GM21447 (cell line): Measurements from ENCODE around the gene PARP16.
"Not testable (repeated sequence)": the region's sequence is repeated elsewhere in the genome, so short reads cannot be mapped to it uniquely, and the experiment has no call there.

ENCODE experiments used
- ATAC-seq: cut with Tn5 transposase; IDR thresholded peaks from one replicate; pipeline ENCODE4 v1.9.1; 2021; ENCODE audit not compliant: unreplicated experiment

The PARP16 gene

DNA sequence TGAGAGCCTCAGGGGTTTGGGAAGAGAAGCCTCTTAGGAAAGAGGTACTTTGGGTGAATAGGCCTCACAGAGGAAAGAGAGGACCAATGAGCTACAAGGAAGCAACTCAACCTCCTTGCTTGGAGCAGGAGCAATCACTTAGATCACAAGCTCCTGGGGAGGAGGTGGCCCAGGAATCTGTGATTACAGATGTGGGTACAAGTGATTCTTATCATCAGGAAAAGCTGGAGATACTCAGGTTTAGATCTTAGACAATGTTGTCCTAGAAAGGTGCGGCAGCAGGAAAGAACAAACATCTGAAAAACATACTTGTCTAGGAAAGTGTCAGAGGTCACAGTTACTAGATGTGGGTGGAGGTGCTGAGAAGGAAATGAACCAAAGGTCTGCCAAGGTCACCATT is 8.2 kb downstream of the PARP16 start:
- ATAC-seq: no peak

DNA sequence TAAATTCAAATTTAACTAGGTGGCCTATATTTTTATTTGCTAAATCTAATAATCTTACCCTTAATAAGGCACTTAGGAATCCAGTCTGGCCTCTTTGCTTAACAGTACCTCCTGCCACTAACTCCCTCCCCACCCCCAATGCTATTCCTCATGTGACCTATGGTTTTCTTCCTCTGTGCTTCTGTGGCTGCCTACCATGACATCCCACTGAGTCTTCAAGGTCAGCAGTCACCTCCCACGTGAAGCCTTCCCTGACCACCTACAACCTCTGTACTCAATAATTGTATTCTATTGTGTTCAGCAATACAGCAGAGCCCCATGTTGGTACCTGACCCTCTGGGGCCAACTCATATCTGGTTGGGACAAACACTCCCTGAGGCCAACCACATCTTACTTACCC is 9.7 kb downstream of the PARP16 start:
- ATAC-seq: no peak

DNA sequence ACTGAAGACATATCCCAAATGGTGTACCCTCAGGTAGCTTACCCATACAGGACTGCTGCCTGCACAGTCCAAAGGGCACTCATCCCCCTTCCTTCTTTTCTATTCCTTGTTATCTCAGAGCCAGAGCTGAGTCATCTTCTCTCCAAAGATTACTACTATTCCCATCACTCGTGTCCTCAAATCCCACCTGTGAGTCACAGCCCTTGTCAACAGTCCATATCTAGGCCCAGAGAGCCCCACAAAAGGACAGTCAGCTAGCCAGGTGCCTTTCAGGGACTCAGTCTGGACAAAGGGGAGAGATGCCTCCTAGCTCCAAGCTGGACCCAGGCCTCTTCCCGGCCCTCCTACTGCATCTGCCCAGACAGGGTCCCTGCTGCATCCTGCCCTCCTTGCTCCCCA is 11.0 kb downstream of the PARP16 start:
- no peak for ATAC-seq

DNA sequence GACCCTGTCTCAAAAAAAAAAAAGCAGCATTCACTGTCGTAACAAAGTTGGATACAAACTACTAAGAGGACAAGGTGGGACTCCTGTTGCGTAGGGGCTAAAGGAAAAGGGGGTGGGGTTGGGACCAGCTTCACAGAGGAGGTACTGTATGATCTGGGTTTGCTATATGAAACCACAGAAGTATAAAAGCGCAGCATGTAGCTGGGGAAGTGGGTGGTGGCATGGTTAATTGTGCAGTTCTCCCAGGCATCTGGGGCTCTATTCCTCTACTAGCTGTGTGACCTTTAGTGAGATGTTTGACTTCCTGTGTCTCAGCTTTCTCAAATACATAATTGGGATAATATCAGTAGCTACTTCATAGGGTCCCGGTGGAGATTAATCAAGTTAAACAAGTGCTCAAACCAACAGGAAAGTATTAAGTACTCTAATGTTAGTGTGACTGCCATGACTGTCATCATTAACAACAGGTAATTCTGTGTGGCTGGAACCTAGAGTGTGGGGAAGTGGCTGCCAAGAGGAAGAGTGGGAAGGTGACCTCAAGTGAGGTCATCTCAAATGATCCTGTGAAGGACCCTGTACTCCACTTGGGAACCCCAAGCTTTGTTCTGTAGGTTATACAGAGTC is 11.5 kb downstream of the PARP16 start:
- no peak for ATAC-seq

DNA sequence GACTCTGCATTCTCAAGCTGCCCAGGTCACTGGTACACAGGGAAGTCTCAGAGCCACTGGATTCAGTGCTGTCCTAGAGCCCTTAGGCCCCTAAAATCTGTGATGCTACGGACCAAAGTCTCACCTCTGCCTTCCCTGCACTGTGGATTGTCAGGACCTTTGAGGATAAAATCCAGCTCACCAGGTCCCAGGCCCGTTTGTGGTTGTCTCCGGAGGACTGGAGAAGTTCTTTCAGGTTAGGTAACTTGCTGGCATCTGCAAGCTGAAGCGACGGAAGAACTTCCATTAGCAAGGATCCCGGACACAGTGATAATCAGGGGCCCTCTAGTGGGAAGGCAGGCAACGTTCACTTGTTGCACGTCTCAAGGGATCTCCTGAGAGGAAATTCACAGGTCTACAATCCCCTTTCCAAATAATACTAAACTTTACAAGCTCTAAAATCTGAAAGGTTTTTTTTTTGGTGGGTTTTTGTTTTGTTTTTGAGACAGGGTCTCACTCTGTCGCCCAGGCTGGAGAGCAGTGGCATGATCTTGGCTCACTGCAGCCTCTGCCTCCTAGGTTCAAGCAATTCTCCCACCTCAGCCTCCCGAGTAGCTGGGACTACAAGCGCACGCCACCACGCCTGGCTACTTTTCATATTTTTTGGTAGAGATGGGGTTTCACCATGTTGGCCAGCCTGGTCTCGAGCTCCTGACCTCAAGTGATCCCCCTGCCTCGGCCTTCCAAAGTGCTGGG is 15.7 kb downstream of the PARP16 start:
- not testable (repeated sequence) for ATAC-seq

DNA sequence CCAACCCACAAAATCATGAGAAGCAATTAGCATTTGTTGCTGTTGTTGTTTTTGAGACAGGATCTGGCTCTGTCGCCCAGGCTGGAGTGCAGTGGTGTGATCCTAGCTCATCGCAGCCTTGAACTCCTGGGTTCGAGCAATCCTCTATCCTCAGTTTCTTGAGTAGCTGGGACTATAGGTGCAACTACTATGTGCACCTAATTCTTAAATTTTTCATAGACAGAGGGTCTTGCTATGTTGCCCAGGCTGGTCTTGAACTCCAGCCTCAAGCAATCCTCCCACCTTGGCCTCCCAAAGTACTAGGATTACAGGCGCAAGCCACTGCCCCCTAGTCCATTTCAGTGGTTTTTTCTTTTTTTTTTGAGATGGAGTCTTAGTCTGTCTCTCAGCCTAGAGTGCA is 18.3 kb downstream of the PARP16 start:
- ATAC-seq: no peak

DNA sequence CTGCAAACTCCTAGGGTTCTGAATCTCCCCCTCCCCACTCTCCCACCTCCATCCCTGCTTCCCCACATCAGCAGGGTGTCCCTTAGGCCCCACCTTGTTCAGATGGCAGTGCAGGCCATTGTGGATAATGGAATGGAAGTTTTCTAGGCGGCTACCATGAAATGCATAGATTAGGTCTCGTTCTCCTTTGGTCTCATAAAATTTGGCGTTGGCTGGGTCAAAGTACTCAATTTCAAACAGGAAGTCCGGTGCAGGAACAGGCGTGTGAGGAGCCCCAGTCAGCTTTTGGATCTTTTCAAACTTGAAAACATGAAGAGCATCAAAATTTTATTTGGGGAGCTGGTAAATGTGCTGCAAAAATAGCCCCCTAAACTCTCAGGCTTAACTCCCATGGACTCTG is 20.2 kb downstream of the PARP16 start:
- no peak for ATAC-seq

DNA sequence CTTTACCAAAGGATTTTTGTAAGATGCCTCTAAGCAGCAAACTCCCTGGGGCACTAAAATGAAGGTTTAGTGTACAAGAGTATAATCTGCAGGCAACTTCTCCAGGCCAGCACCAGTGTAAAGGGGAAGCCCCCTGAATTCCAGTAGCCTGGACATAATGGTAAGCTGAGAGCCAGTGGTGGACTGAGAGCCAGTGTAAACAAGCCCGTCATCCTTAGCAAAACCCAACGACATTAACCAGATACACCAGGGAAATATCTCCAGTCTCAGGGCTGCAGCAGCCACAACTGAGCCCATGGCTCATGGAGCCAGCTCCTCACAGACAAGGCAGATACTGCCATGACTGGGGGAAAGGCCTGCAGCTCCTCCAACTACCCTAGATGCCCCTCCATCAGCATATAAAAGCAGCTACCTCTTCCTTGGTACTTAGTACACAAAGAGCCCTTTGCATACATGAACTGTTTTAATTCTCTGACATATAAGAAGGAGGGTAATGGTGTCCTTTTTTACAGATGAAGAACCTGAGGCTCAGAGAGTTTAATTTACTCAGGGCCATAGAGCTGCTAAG is 21.7 kb downstream of the PARP16 start:
- ATAC-seq: no peak

DNA sequence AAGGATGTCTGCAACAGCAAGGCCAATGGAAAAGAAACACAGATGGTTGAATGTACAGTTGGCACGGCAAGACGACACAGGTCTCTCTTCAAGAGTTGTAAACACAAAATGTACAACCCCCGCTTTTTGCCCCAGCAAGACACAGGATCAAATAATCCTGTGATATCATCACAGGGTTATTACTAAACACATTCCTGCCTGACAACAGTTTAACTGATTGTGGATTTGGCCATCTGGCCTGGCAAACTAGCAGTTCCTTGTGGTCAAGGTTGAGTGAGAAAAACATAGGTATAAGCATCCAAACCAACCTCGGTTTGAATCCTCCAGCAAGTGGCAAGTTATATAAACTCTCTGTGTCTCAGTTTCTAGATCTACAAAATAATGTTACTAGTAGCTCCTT is 23.4 kb downstream of the PARP16 start:
- no peak for ATAC-seq

DNA sequence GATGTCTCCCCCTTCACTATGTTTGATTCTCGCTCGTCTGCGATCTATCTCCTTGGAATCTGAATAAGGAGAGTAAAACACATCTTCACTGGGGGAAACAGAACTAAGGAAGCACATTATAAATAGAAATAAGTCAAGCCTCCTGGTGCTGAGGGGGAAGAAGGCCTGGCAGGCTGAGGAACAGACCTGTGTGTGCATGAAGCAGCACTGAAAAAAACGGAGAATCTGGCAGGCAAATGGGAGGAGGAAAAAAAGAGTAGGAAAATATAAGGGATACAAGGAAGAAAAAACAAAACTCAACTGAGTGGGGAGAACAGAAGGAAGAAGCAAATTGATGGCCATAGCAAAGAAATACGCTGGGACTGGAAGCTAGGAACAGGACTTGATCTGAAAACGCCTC is 25.7 kb downstream of the PARP16 start:
- no peak for ATAC-seq

DNA sequence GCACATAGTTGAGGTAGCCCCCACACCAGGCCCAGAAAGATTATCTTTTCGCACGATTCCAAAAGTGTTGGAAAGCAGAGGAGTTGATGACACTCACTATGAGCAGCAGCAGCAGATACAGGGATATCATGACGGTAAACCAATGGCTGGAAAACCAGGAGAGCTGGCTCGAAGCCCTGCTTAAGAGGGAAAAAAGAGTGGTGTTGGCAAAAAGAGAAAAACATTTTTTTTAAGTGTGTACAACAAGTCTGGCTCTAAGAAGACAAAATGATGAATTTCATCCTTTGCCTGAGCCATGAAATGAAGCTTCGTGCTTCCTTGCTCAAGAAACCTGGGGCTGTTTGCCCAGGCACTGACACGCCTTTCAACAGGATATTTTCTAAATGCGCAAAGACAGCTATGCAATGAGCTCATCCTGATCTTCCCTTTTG is 27.3 kb downstream of the PARP16 start:
- no peak for ATAC-seq

DNA sequence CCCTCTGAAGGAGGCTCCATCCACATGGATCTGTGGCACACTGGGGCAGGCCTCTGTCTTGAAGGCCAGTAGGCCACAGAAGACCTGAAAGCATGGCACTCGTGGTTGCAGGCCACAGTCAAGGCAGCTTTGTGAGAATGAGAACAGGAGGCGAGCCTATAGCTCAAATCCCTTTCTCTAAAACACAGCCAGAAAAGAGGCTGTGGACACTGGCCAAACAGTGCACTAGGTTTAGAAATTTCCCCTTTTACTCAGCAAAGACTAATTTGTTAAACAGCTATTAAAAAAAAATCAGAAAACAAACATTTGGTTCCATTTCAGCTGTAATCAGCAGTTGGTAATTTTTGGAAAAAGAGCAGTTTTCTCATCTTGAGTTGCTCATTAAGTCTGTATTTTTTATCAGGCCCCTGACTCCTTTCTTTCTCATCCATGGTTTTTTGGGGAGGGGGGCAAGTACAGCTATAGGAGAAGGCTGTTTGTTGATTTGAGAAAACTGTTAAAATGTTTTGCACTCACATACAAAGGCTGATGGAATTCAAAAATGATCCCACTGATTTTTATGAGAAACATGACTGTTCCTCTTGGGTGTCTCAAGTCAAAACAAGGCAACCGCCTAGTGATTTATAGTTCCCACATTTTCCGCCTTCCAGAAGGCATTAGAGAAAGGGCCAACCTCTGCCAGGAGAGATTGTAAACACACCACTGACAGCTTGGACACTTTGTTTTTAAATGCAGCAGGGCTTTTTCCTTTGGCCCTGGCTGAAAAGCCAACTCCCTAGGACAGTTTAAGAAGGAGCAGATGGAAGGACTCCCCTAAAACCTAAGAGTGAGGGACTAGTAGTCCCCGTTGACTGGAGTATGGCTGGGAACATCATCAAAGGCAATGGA is 28.1 kb downstream of the PARP16 start:
- no peak for ATAC-seq

DNA sequence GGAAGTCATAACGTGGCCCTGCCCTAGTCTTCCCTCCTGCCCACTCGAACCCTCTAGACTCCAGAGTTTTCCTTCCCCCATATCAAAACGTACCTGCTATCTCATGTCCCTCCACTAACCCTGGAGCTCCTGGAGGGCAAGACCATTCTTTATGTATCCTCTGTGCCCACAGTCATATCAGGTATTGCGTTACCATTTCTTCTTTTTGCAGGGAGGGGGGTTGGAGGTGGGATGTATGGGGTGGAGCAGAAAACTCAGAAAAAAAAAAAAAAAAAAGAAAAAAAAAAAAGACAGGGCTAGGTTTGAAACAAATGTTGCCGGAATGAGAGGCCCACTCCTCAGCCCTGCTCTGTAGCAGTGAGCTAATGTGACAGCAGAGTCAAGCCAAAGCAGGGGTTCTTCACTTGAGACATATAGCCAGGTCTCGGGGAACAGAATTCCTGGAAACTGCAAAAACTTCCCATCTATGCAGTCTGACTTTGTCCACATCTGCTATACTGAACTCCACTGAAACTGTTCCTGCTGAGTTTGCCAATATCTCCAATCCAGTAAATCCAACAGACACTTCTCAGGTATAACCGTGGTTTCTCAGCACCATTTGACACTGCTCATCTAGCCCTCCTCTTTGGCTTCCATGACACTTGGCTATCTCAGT is 31.1 kb downstream of the PARP16 start:
- no peak for ATAC-seq

DNA sequence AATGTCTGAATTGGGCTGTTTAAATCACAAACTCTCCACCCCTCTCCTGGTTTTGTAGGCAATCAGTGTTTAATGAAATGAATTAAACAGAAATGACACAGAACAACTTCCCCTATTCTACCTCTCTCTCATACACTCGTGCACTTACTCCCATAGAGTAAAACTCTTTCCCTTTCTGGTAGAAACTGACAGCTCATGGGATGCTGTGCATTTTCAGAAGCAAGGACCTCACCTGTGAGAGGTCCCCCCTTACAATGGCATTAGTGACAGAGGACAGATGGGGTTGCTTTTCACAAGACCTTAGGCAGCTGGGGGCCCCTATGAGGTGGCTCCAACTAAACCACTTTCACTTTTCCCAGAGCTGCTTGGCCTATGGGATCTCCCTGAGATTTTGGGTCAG is 31.9 kb downstream of the PARP16 start:
- ATAC-seq: no peak

DNA sequence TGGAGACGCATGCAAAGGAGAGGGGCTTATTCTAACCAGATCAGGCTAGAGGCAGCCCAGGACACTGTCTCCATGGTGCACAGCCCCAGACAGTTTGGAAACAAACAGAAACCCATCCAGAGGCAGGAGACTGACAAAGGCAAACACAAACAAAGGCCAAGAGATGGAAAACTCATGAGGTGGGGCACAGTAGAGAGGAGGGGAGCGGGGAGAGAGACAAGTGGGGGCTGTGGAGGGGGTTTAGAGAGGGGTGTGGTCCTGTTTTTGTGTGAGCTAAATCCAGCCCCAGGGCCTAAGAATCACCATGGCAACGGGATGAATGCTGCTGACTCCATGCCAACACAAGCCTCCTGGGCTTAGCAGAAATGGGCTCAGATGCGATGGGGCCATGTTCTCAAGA is 32.3 kb downstream of the PARP16 start:
- no peak for ATAC-seq

DNA sequence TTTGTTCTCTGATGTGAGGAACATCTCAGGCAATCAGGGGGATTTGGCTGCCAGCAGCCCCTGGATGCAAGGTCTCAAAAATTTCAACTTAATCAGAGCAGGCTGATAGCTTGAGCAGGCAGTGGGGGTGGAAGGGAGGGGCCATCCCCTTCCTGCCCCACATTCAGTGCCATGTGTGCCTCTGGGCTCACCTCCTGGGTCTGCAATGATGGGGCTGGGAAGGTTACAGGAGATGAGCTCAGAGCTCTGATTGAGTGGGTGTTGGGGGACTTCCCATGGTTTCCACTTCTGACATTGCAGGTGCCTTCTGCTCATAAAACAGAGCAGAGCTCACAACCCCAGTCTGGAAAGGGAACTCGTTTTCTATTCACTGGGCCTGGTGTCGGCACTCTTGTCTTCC is 37.0 kb downstream of the PARP16 start:
- no peak for ATAC-seq

DNA sequence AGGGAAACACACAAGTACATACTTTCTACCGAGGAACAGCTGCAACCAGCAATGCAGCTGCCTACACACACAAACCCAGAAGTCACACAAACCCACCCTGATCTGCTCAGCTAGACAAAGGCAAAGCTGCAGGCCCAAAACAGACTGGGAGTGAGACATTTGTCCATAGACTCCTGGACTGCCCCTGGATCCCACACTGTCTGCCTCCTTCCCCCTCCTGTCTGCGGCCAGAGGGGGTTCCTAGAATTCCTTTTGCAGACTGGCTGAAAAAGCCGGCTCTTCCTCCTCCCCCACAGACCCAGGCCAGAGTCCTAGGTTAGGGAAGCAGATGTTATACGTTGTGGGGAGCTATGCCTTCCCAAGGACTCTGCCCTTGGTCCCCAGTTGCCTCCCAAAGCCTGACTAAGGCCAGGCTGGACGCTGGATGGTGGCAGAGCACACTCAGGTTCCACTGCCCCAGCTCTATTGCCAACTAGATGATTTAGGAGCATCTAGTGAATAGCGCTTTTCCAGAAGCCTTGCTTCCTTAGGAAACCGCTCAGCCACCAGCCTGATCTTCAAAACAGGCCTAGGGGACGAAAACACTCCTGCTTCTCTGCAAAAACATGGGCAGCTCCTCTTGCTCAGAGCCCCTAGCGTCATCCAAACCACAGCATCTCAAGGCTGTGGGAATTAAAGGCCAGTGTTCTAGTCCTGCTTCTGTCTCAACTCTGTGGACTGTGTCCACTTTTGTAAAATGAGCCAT is 38.0 kb downstream of the PARP16 start:
- no peak for ATAC-seq

DNA sequence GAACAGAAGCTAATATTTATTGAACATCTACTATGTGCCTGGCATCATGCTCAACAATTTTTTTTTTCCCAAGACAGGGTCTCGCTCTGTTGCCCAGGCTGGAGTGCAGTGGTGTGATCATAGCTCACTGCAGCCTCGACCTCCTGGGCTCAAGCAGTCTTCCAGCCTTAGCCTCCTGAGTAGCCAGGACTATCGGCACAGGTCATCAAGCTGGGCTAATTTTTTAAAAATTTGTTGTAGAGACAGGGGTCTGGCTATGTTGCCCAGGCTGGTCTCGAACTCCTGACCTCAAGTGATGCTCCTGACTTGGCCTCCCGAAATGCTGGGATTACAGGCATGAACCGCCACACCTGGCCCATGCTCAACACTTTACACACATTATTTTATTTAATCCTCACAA is 39.7 kb downstream of the PARP16 start:
- ATAC-seq: no peak

DNA sequence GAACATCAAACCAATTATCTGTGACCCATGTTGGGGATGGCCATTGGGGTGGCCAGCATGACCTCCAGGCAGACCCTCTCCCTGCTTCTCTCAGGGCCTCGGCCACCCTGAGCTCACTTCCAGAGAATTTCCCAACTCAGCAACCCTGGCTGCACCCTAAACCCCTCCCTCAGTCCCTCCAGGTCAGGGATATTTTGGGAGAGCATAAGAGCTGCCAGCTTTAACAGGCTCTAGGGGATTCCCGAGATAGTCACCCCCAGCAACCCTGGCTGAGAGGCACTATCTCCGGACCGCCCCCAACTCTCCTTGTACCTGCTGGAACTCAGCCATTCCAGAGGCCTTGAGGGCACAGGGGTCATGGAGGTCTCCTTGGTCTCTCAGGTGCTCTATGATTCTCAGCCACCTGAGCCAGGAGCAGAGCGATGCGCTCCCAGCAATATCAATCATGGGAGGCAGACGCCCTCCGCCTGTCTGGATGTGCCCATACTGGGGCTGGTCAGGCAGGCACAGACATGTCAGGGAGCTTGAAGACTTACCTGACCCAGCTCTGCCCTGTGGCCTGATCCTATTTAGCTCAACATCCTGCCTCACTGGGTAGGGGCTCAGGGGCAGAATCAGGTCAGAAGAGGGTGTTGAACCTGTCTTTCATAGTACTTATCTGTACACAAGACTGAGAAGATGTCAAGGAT is 40.5 kb downstream of the PARP16 start:
- ATAC-seq: no peak
